Lower lobe of right lung (tissue), 2 donors: ENCODE measurements around the gene DNAJC6. TPM values are rescaled to one million over a fixed set of nuclear protein-coding genes. Genes with fewer than 3 reads are reported as not detected.

Source experiments
- ATAC-seq, 2 donors: fragments of 200-7000 bp; cut with Tn5 transposase; one replicate each; pipeline ENCODE4 v1.9.1; 2020 to 2022; ENCODE audit warnings: mild to moderate bottlenecking in 2 of 2, moderate library complexity in 2 of 2
- DNase-seq: peaks from one replicate; pipeline ENCODE4 v3.0.0-alpha.2; 2020
- H3K27ac ChIP-seq: fragments of 200-600 bp; one replicate; pipeline ENCODE4 v1.8.0; 2022
- H3K27me3 ChIP-seq: fragments of 200-600 bp; one replicate; pipeline ENCODE4 v1.8.0; 2022; ENCODE audit warnings: low read depth
- H3K36me3 ChIP-seq: fragments of 200-600 bp; one replicate; pipeline ENCODE4 v1.8.0; 2022; ENCODE audit warnings: mild to moderate bottlenecking
- H3K4me1 ChIP-seq: fragments of 200-600 bp; one replicate; pipeline ENCODE4 v1.8.0; 2022
- H3K4me3 ChIP-seq: fragments of 200-600 bp; one replicate; pipeline ENCODE4 v1.8.0; 2022; ENCODE audit warnings: mild to moderate bottlenecking
- H3K9me3 ChIP-seq: fragments of 200-600 bp; one replicate; pipeline ENCODE4 v1.8.0; 2022
- CTCF ChIP-seq: fragments of 200-600 bp; IDR thresholded peaks from one replicate; pipeline ENCODE4 v1.8.0; 2022; ENCODE audit warnings: antibody characterized with exemption, mild to moderate bottlenecking
- intact Hi-C: fragments of 100-400 bp; cut with DNase I; formaldehyde crosslinking; loops from one replicate; pipeline ENCODE4 v1.11.0; 2022
- total RNA-seq: library from RNA; stranded (reverse); fragmentation: NEBNext Ultra II Directional; extraction: Animal tissue kit (Norgen Biotek cat#: 25700); gene quantifications from one replicate; pipeline ENCODE4 v1.2.1, GENCODE V29; 2021
- donor health status: DM: no; HTN: yes; CAD: no; lungs with severe emphysema.

Gene DNAJC6
- total RNA-seq, 1 donor from 2014 or later: 10.5 TPM

GRCh38 chr1:65458730-65459396 is 149.5 kb downstream of the DNAJC6 start:
- Histone ChIP-seq H3K4me3 (no peak overlapping the region), H3K27ac (no peak overlapping the region), H3K4me1 (no peaks in the 10 kb centered on the region), H3K36me3 (no peaks in the 10 kb centered on the region), H3K27me3 (no peaks in the 10 kb centered on the region), H3K9me3 (no peaks in the 10 kb centered on the region)
- DNase-seq (no peak), ATAC-seq (no peak)
- intact Hi-C loops: no loop called here
- no peak for TF ChIP-seq CTCF

GRCh38 chr1:65459397-65459768 is 150.0 kb downstream of the DNAJC6 start:
- Histone ChIP-seq H3K27ac (no peak overlapping the region), H3K9me3 (no peaks in the 10 kb centered on the region), H3K36me3 (no peaks in the 10 kb centered on the region), H3K4me1 (no peaks in the 10 kb centered on the region), H3K4me3 (no peak overlapping the region), H3K27me3 (no peaks in the 10 kb centered on the region)
- DNase-seq (no peak), ATAC-seq (peak; percentile 23 to 42)
- TF ChIP-seq CTCF: peak; percentile 44
- intact Hi-C loops: no loop called here

Other genes starting within 250 kb of the DNAJC6 start
- 7.0 TPM for gene AK4, start 161.3 kb upstream of the DNAJC6 start, total RNA-seq
- 27.7 TPM for gene LEPR, start 111.1 kb downstream of the DNAJC6 start, total RNA-seq
- gene LEPROT, start 111.1 kb downstream of the DNAJC6 start, total RNA-seq: 96.6 TPM